IPS-18c (cell line): ENCODE measurements around the gene HNRNPM.

Experiments used
- H3K4me3 ChIP-seq: 2 replicates; pipeline ENCODE4 v1.7.0; 2013; ENCODE audit warnings: low read depth, mild to moderate bottlenecking, low read length, moderate library complexity; ENCODE audit not compliant: insufficient read depth
- H3K9me3 ChIP-seq: one replicate; pipeline ENCODE4 v1.6.1; 2013; ENCODE audit warnings: mild to moderate bottlenecking, low read length, moderate library complexity; ENCODE audit not compliant: control insufficient read depth, insufficient read depth

Gene HNRNPM

GRCh38 chr19:8490395-8490760 lies 45.6 kb downstream of the HNRNPM start:
- no peak overlapping the region for H3K4me3 ChIP-seq
- no peaks in the 10 kb centered on the region for H3K9me3 ChIP-seq

- Histone ChIP-seq H3K9me3 (no peaks in the 10 kb centered on the region), H3K4me3 (no peak overlapping the region)
These were observed 46.1 kb downstream of the HNRNPM start for GRCh38 chr19:8490873-8491272.

- no peaks in the 10 kb centered on the region for H3K9me3 ChIP-seq
These were observed 46.8 kb downstream of the HNRNPM start for GRCh38 chr19:8491574-8491973.

GRCh38 chr19:8494158-8494557 lies 49.4 kb downstream of the HNRNPM start:
- Histone ChIP-seq H3K9me3 (no peaks in the 10 kb centered on the region), H3K4me3 (no peak overlapping the region)

More at GRCh38 chr19:8491574-8491973, 46.8 kb downstream of the HNRNPM start:
- H3K4me3 ChIP-seq, result no peak overlapping the region

- no peak overlapping the region for H3K4me3 ChIP-seq
- H3K9me3 ChIP-seq, result no peaks in the 10 kb centered on the region
These were observed 53.5 kb downstream of the HNRNPM start for GRCh38 chr19:8498295-8498694.

- H3K4me3 ChIP-seq, result no peak overlapping the region
- no peaks in the 10 kb centered on the region for H3K9me3 ChIP-seq
These were observed 54.5 kb downstream of the HNRNPM start for GRCh38 chr19:8499048-8499833.

- Histone ChIP-seq H3K4me3 (no peak overlapping the region), H3K9me3 (no peaks in the 10 kb centered on the region)
These were observed 55.4 kb downstream of the HNRNPM start for GRCh38 chr19:8500158-8500557.

- H3K4me3 ChIP-seq, result no peak overlapping the region
These were observed 56.7 kb downstream of the HNRNPM start for GRCh38 chr19:8501516-8501915.

GRCh38 chr19:8501981-8502380 lies 57.2 kb downstream of the HNRNPM start:
- Histone ChIP-seq H3K4me3 (no peak overlapping the region), H3K9me3 (no peaks in the 10 kb centered on the region)

More at GRCh38 chr19:8501516-8501915, 56.7 kb downstream of the HNRNPM start:
- no peaks in the 10 kb centered on the region for H3K9me3 ChIP-seq

GRCh38 chr19:8503510-8503909 lies 58.7 kb downstream of the HNRNPM start:
- Histone ChIP-seq H3K9me3 (no peaks in the 10 kb centered on the region), H3K4me3 (no peak overlapping the region)

GRCh38 chr19:8504171-8504570 lies 59.4 kb downstream of the HNRNPM start:
- no peaks in the 10 kb centered on the region for H3K9me3 ChIP-seq

GRCh38 chr19:8504919-8505318 lies 60.1 kb downstream of the HNRNPM start:
- Histone ChIP-seq H3K4me3 (no peak overlapping the region), H3K9me3 (no peaks in the 10 kb centered on the region)

More at GRCh38 chr19:8504171-8504570, 59.4 kb downstream of the HNRNPM start:
- H3K4me3 ChIP-seq, result no peak overlapping the region

GRCh38 chr19:8505680-8506401 lies 61.1 kb downstream of the HNRNPM start:
- H3K4me3 ChIP-seq, result peak overlapping the region; percentile 72
- no peaks in the 10 kb centered on the region for H3K9me3 ChIP-seq

GRCh38 chr19:8506402-8506957 lies 61.7 kb downstream of the HNRNPM start:
- Histone ChIP-seq H3K4me3 (peak overlapping the region; percentile 72), H3K9me3 (no peaks in the 10 kb centered on the region)

- Histone ChIP-seq H3K9me3 (no peaks in the 10 kb centered on the region), H3K4me3 (no peak overlapping the region)
These were observed 65.9 kb downstream of the HNRNPM start for GRCh38 chr19:8510589-8511115.

GRCh38 chr19:8511573-8512101 lies 66.9 kb downstream of the HNRNPM start:
- Histone ChIP-seq H3K4me3 (no peak overlapping the region; the same call in 1 of the 2 replicates), H3K9me3 (no peaks in the 10 kb centered on the region)

- Histone ChIP-seq H3K9me3 (no peaks in the 10 kb centered on the region), H3K4me3 (no peak overlapping the region; the same call in 1 of the 2 replicates)
These were observed 67.6 kb downstream of the HNRNPM start for GRCh38 chr19:8512115-8512967.
